Suprapubic skin (tissue), 4 donors: ENCODE measurements around the gene CTSH. TPM values are rescaled to one million over a fixed set of nuclear protein-coding genes. Genes with fewer than 3 reads are reported as not detected.
A peak's percentile ranks its signal among the peaks of the same experiment; 100 is the strongest.

Experiments used
- DNase-seq, 2 donors: peaks; one replicate each; pipeline ENCODE4 v3.0.0-alpha.2; 2019; ENCODE audit warnings: low spot score in 2 of 2
- H3K27ac ChIP-seq: fragments of 200-600 bp; sonication (generic); one replicate; pipeline ENCODE4 v1.5.1; 2019
- H3K27me3 ChIP-seq: fragments of 200-600 bp; sonication (generic); one replicate; pipeline ENCODE4 v1.5.1; 2019
- H3K36me3 ChIP-seq: fragments of 200-600 bp; sonication (generic); one replicate; pipeline ENCODE4 v1.5.1; 2019
- H3K4me1 ChIP-seq: fragments of 200-600 bp; sonication (generic); one replicate; pipeline ENCODE4 v1.5.1; 2019
- H3K4me3 ChIP-seq: fragments of 200-600 bp; sonication (generic); one replicate; pipeline ENCODE4 v1.5.1; 2019; ENCODE audit warnings: mild to moderate bottlenecking
- H3K9me3 ChIP-seq: fragments of 200-600 bp; sonication (generic); one replicate; pipeline ENCODE4 v1.5.1; 2019
- CTCF ChIP-seq, 2 donors: fragments of 200-600 bp in 1 of 2; fragments of 450-650 bp in 1 of 2; sonication (generic) in 1 of 2; IDR thresholded peaks; one replicate each; pipeline ENCODE4 v1.5.1; 2016 to 2019; ENCODE audit warnings: antibody characterized with exemption in 2 of 2, mild to moderate bottlenecking in 1 of 2, moderate library complexity in 1 of 2
- EP300 ChIP-seq: sonication (generic); formaldehyde crosslinking; IDR thresholded peaks from one replicate; pipeline ENCODE4 v1.6.1; 2017; ENCODE audit warnings: antibody characterized with exemption
- POLR2A ChIP-seq, 2 donors: fragments of 450-650 bp; IDR thresholded peaks; one replicate each; pipeline ENCODE4 v1.6.1; 2017; ENCODE audit warnings: antibody characterized with exemption in 2 of 2, mild to moderate bottlenecking in 2 of 2, moderate library complexity in 2 of 2
- POLR2AphosphoS5 ChIP-seq, 3 donors: sonication (generic); formaldehyde crosslinking; IDR thresholded peaks; one replicate each; pipeline ENCODE4 v1.6.1; 2017; ENCODE audit warnings: antibody characterized with exemption in 3 of 3
- WGBS: methylation state at CpG from one replicate; pipeline ENCODE4 v1.1.5; 2018; 5-methylcytosine and 5-hydroxymethylcytosine counted together
- total RNA-seq, 4 donors: library from RNA; depleted of rRNA; stranded (reverse); fragments of >200 nt; gene quantifications; one replicate each; pipeline ENCODE4 v1.1.0, GENCODE V29; 2016

CTSH gene
- total RNA-seq, 4 donors from 2014 or later: 98.4 to 308 (median 219) TPM

DNA sequence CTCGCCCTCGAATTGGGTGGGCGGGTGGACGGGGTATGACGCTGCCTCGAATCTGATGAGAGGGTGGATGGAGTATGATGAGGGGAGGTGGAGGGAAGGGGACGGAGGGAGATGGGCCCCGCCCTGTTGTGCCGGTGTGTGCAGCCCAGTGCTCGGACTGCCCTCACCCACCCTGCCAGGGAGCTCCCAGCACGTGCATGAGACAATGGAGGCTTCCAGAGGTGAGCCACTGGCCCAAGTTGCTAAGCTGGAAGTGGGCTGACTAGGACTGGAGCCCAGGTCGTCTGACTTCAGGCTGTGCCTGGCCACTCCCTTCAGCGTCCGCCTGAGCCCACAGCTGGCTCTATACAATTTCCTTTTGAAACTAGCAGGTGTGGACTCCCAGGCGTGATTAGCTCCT, 47.0 kb upstream of the CTSH start:
- no peak overlapping the region for H3K27ac ChIP-seq
- no peak for TF ChIP-seq CTCF (IDR thresholded peaks at IDR 0.05)
- no peak for TF ChIP-seq POLR2A (IDR thresholded peaks at IDR 0.05)
- TF ChIP-seq POLR2AphosphoS5 (IDR thresholded peaks at IDR 0.05): no peak
- TF ChIP-seq EP300: no peak
- 87% methylated on average over 13 of the region's 15 CpGs for WGBS

GRCh38 chr15:78991476-78991875, 46.6 kb upstream of the CTSH start:
- Histone ChIP-seq H3K36me3 (no peaks in the 10 kb centered on the region), H3K27me3 (no peaks in the 10 kb centered on the region), H3K4me1 (peaks cover 42% of the 10 kb centered on the region), H3K27ac (no peak overlapping the region), H3K4me3 (no peak overlapping the region), H3K9me3 (no peaks in the 10 kb centered on the region)
- no peak for TF ChIP-seq CTCF (IDR thresholded peaks at IDR 0.05)
- TF ChIP-seq POLR2A (IDR thresholded peaks at IDR 0.05): no peak
- TF ChIP-seq POLR2AphosphoS5 (IDR thresholded peaks at IDR 0.05): no peak
- no peak for TF ChIP-seq EP300
- DNase-seq: no peak
- WGBS: 85% methylated on average over 10 of the region's 10 CpGs

More for the DNA sequence above, 47.0 kb upstream of the CTSH start:
- H3K4me3 ChIP-seq: no peak overlapping the region
- H3K36me3 ChIP-seq: no peaks in the 10 kb centered on the region
- H3K4me1 ChIP-seq: peaks cover 42% of the 10 kb centered on the region
- no peaks in the 10 kb centered on the region for H3K9me3 ChIP-seq
- no peak for DNase-seq
- no peaks in the 10 kb centered on the region for H3K27me3 ChIP-seq

- no peak for DNase-seq
- Histone ChIP-seq H3K4me3 (no peak overlapping the region), H3K4me1 (peaks cover 42% of the 10 kb centered on the region), H3K36me3 (no peaks in the 10 kb centered on the region), H3K9me3 (no peaks in the 10 kb centered on the region), H3K27me3 (no peaks in the 10 kb centered on the region), H3K27ac (no peak overlapping the region)
- TF ChIP-seq EP300 (no peak), POLR2A (IDR thresholded peaks at IDR 0.05) (no peak), POLR2AphosphoS5 (IDR thresholded peaks at IDR 0.05) (no peak), CTCF (IDR thresholded peaks at IDR 0.05) (no peak)
- 63% methylated on average over 1 of the region's 1 CpG for WGBS
These were observed 45.4 kb upstream of the CTSH start for GRCh38 chr15:78990278-78990677.

DNA sequence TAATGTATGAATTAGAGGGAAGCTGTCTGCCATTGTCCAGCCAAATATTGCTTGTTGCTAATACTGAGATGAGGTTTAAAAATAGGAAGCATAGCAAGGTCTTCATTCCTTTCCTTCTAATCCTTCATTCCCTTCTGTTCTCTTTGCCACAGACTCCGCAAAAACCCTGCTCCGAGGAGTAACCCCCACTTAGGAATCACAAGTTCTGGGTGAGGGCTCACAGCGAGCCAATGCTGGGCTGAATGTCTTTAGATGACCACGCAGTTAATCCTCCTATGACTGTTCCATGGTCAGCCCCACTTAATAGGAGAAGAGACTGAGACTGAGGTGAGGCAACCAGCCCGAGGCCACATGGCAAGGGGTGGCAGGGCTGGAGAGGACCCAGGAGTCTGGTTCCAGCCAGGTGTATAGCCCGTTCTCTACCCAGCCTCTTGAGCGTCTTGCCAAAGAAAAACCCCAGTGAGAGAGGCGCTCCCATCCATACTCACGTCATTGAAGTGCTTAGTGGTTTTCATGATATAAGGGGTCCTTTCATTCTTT, 44.9 kb upstream of the CTSH start:
- H3K27ac ChIP-seq: peak overlapping the region; percentile 75
- TF ChIP-seq POLR2AphosphoS5 (IDR thresholded peaks at IDR 0.05) (no peak), POLR2A (IDR thresholded peaks at IDR 0.05) (no peak), EP300 (no peak), CTCF (IDR thresholded peaks at IDR 0.05) (no peak)

DNA sequence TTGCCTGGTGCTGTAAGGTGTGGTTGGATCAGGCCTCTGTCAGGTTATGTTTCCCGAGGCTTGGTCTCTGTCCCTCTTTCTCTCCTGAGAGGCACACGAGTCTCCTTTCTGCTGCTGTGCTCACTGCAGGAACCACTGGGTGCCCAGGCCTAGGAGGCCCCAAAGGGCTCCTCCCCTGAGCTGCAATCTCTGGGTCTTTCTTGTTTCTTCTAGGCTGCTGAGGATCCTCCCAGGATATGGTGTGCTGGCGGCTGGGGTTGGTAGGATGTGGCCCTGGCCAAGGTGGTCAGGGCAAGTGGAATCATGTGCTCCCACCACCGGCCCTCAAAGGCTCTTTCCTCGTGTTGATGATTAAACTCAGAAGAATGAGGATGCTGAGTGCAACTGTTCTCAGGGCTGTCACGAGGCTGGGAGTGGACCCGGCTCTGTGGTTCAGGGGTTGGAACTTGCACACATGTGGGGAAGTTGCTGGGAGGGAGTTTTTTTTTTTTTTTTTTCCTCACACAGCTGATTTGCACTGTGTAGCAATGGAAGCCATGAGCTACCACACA, 43.6 kb upstream of the CTSH start:
- no peaks in the 10 kb centered on the region for H3K27me3 ChIP-seq
- peak; percentile 92 to 93 for DNase-seq
- peaks cover 42% of the 10 kb centered on the region for H3K4me1 ChIP-seq
- WGBS: 3% methylated on average over 5 of the region's 7 CpGs
- TF ChIP-seq POLR2A (IDR thresholded peaks at IDR 0.05) (no peak), CTCF (IDR thresholded peaks at IDR 0.05) (no peak), EP300 (no peak), POLR2AphosphoS5 (IDR thresholded peaks at IDR 0.05) (peak in 2 of 3 donors; percentile 19 to 61)
- H3K4me3 ChIP-seq: no peak overlapping the region
- no peaks in the 10 kb centered on the region for H3K36me3 ChIP-seq
- H3K27ac ChIP-seq: peak overlapping the region; percentile 75
- H3K9me3 ChIP-seq: no peaks in the 10 kb centered on the region

More for the DNA sequence above, 44.9 kb upstream of the CTSH start:
- no peaks in the 10 kb centered on the region for H3K9me3 ChIP-seq
- H3K36me3 ChIP-seq: no peaks in the 10 kb centered on the region
- WGBS: 88% methylated on average over 9 of the region's 9 CpGs
- no peaks in the 10 kb centered on the region for H3K27me3 ChIP-seq
- DNase-seq: no peak
- H3K4me3 ChIP-seq: no peak overlapping the region
- H3K4me1 ChIP-seq: peaks cover 42% of the 10 kb centered on the region
